ENCODE results near the gene HOXD11.

GRCh38 chr2:176132205-176133171 lies 25.4 kb downstream of the HOXD11 start:
- TF ChIP-seq CTCF (IDR thresholded peaks at IDR 0.05; ENCODE audit: poor library complexity, severe bottlenecking): no peak
- peak; percentile 60 for TF ChIP-seq POLR2AphosphoS5 (IDR thresholded peaks at IDR 0.05)
